ENCODE results near the gene GAST. TPM values are rescaled to one million over a fixed set of nuclear protein-coding genes. Genes with fewer than 3 reads are reported as not detected.
A peak's percentile ranks its signal among the peaks of the same experiment; 100 is the strongest.

The GAST gene
- total and polyA plus RNA-seq, 9 of the 15 experiments (the other 6 are each of a cell fraction or from before 2014, with no cell fraction given) = not detected

- TF ChIP-seq PRDM10 (IDR thresholded peaks at IDR 0.05; ENCODE audit: partially characterized antibody) (peak; percentile 87), RAD51 (IDR thresholded peaks at IDR 0.05; ENCODE audit: borderline replicate concordance, low read depth) (no peak), CREB3L1 (IDR thresholded peaks at IDR 0.05; ENCODE audit: borderline replicate concordance, low read depth) (no peak), ZNF318 (IDR thresholded peaks at IDR 0.05; ENCODE audit: borderline replicate concordance in 1 of 2, low read depth in 1 of 2) (0 out of 4 replicates have a peak, but pooled peaks of 1 of the 2 experiments have one; percentile 13), POU5F1 (IDR thresholded peaks at IDR 0.05; ENCODE audit: borderline replicate concordance, low read depth, low read length, partially characterized antibody) (no peak), CREB5 (CRISPR knock-in tag; IDR thresholded peaks at IDR 0.05) (no peak), TAL1 (IDR thresholded peaks at IDR 0.05) (peak; percentile 86), FOSL1 (tag; conservative IDR thresholded peaks at IDR 0.05) (peak; percentile 88)
Measured at GRCh38 chr17:41678907-41679739, 33.0 kb upstream of the GAST start (continued).
